ENCODE results near the gene PF4V1.

PF4V1 gene

DNA sequence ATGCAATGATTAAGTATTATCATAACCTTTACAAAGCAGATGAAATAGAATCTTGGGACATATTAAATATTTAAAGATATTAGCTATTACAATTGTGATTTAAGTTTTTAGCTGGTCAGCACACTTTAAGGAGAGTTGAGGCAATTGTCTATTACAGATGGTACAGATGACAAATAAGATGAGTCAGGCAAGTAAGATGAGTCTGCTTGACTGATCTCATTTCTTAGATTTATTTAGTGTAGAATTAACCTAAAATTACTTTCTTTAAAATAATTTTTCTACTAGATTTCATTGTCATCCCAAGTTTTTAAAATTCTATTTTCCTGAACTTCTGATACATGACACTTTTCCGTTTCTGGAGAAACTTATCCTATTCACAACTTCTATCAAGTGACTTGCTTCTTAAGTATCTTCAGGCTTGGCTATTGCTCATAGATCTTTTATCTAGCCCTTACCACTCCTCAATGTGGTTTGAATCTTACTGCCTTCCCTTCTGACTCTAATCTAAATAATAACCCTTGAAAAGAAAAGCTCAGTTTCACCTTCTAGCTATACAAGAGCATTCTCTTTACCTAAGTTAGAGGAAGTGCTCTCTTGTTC lies 49.0 kb downstream of the PF4V1 start:
- in situ Hi-C loops (cut with HindIII; ENCODE audit: low sequenced_read_pairs) = no loop called here

GRCh38 chr4:73902817-73903547 lies 49.9 kb downstream of the PF4V1 start:
- in situ Hi-C loops (cut with HindIII; ENCODE audit: low sequenced_read_pairs) = no loop called here
